GM13977 (cell line): ENCODE results near the gene HBG1.
"Not testable (repeated sequence)": the region's sequence is repeated elsewhere in the genome, so short reads cannot be mapped to it uniquely, and the experiment has no call there.

Experiments
- DNase-seq: peaks from one replicate; pipeline ENCODE4 v3.0.0; 2012; ENCODE audit warnings: low spot score
- in situ Hi-C: fragments of 300-500 bp; cut with MboI; formaldehyde crosslinking; loops from one replicate; pipeline ENCODE4 v1.12.0; 2022; ENCODE audit warnings: low sequenced_read_pairs, low pct_unique_long_range_greater_than_20kb, mixed read lengths, inconsistent platforms; ENCODE audit not compliant: unreplicated experiment
- TF ChIP-seq, protein P1 (sequence below): IDR thresholded peaks from 2 replicates; pipeline ENCODE4 v1.5.1; 2012; ENCODE audit warnings: mild to moderate bottlenecking, control low read depth; ENCODE audit not compliant: insufficient read depth; ENCODE audit errors: extremely low read depth, missing control alignments

Gene HBG1

DNA sequence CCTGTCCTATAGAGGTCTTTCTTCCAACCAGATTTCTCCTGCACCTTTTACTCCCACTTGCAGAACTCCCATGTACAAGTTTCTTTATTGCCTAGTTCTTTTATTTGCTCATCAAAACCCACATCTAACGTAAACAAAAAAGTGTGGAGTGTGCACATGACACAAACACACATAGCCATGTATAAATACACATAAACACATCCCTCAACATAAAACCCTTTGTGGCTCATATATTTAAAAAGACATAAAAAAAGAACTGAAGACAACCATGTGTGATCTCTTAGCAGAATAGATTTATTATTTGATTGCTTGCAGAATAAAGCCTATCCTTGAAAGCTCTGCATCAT lies 3.2 kb upstream of the HBG1 start:
- TF ChIP-seq, protein P1, sequence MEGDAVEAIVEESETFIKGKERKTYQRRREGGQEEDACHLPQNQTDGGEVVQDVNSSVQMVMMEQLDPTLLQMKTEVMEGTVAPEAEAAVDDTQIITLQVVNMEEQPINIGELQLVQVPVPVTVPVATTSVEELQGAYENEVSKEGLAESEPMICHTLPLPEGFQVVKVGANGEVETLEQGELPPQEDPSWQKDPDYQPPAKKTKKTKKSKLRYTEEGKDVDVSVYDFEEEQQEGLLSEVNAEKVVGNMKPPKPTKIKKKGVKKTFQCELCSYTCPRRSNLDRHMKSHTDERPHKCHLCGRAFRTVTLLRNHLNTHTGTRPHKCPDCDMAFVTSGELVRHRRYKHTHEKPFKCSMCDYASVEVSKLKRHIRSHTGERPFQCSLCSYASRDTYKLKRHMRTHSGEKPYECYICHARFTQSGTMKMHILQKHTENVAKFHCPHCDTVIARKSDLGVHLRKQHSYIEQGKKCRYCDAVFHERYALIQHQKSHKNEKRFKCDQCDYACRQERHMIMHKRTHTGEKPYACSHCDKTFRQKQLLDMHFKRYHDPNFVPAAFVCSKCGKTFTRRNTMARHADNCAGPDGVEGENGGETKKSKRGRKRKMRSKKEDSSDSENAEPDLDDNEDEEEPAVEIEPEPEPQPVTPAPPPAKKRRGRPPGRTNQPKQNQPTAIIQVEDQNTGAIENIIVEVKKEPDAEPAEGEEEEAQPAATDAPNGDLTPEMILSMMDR: no peak
- in situ Hi-C loops: no loop called here
- DNase-seq: no peak

DNA sequence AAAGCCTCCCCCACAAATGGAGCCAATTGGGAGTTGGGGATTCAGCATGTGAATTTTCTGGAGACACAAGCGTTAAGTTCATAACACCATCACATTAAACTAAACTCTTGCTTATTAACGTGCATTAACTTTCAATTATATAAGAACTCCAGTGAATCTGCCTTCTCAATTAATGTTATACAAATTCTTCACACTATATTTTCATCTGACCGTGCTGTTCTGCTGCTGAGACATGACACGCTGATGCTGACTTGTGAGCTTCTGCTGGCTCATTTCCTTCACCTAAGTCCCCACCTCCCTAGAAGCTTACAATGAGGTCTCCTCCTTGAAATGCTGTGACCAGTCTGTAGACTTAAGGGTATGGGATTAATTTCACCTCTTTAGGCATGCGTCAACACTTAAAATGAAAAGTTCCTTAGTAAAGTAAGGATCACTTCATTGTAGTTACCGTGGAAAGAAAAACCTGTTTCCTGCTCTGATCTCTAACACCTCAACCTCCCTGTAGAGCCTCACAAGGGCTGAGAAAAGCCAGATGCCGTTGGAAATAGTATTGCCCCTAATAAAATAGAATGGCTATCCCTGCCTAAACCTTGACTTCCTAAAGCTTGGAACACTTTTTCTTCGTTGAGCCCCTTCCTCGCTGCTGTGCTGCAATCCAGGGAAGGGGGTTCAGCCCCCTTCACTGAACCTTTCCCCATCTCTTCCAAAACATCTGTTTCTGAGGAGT lies 2.7 kb upstream of the HBG1 start:
- in situ Hi-C loops: no loop called here
- no peak for DNase-seq
- TF ChIP-seq, protein P1: no peak

DNA sequence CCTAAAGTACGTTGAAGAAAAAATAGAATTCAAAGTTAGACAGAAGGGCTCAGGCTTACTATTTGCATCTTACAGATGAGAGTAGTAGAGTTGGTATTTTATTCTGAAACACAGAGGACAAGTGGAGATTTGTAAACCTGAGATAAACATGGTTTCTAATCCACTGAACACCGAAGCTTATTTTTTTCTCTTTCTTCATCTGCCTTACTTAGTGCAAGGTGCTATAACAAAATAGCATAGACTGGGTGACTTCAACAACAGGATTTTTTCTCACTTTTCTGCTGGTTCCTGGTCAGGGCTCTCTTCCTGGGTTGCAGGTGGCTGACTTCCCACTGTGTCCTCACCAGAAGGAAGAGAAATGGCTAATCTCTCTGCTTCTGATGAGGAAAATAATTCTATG lies 2.1 kb upstream of the HBG1 start:
- TF ChIP-seq, protein P1: no peak
- in situ Hi-C loops: no loop called here
- DNase-seq: no peak

DNA sequence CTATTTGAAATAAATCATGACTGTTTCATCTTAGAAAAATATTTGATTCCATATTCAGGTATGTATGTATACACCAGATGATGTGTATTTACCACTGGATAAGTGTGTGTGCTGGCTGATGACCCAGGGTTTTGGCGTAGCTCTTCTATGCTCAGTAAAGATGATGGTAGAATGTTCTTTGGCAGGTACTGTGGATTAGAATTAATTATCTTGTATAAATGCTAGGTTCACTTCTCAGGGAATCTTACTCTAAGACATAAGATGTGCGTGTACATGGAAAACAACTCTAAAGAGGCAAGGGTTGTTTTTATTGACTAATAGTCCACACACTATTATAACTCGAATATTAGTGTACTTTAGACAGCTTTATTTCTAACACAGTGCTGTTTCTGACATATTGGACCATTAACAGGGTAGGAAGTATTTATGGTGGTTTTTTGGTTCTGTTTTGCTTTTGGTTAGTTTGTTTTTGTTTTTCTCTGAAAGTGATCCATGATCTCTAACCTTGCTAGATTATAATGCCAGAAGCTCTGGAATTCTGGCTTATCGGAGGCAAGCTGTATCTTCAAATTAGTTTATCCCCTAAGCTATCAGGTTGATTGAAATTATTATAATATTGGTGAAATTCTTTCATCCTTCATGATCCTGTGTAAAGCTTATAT lies 1.0 kb upstream of the HBG1 start:
- DNase-seq: no peak
- in situ Hi-C loops: no loop called here
- TF ChIP-seq, protein P1: no peak

DNA sequence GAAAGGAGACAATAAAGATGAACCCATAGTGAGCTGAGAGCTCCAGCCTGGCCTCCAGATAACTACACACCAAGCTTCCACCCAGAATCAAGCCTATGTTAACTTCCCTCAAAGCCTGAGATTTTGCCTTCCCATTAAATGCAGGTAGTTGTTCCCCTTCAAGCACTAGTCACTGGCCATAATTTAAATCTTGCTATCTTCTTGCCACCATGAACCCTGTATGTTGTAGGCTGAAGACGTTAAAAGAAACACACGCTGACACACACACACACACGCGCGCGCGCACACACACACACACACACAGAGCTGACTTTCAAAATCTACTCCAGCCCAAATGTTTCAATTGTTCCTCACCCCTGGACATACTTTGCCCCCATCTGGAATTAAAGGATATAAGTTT lies 1.2 kb downstream of the HBG1 start:
- DNase-seq, in situ Hi-C loops: not testable (repeated sequence)

DNA sequence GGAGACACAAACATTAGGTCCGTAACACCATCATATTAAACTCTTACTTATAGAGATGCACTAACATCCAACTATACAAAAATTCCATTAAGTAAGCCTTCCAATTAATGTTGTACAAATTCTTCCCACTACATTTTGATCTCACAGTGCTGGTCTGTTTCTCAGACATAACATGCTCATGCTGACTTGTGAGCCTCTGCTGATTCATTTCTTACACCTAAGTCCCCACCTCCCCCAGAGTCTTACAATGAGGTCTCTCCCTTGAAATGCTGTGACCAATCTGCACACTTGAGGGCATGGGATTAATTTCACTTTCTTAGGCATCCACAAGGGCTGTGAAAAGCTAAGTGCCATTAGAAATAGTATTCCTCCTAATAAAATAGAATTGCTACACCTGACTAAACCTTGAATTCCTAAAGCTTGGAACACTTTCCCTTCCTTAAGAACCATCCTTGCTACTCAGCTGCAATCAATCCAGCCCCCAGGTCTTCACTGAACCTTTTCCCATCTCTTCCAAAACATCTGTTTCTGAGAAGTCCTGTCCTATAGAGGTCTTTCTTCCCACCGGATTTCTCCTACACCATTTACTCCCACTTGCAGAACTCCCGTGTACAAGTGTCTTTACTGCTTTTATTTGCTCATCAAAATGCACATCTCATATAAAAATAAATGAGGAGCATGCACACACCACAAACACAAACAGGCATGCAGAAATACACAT lies 2.0 kb downstream of the HBG1 start:
- TF ChIP-seq, protein P1: no peak

More for the DNA sequence above, 2.0 kb downstream of the HBG1 start:
- in situ Hi-C loops: no loop called here
- DNase-seq: no peak
